Loucy (cell line): ENCODE data around the gene C1orf232.

Source experiments
- H2AFZ ChIP-seq: fragments of 200-600 bp; sonication (generic); 2 replicates; pipeline ENCODE4 v1.6.0; 2016; ENCODE audit warnings: antibody characterized with exemption, mild to moderate bottlenecking, low read length, moderate library complexity
- H3F3A ChIP-seq: fragments of 200-600 bp; 2 replicates; pipeline ENCODE4 v1.6.0; 2016; ENCODE audit warnings: antibody characterized with exemption, low read depth, mild to moderate bottlenecking
- H3K27me3 ChIP-seq: fragments of 200-600 bp; sonication (generic); 2 replicates; pipeline ENCODE4 v1.6.1; 2014; ENCODE audit warnings: low read length, mild to moderate bottlenecking; ENCODE audit not compliant: insufficient read depth, poor library complexity, severe bottlenecking
- H3K36me3 ChIP-seq: fragments of 200-600 bp; sonication (generic); 2 replicates; pipeline ENCODE4 v1.6.1; 2016; ENCODE audit warnings: low read length; ENCODE audit not compliant: insufficient read depth
- H3K4me1 ChIP-seq: fragments of 200-600 bp; sonication (generic); 2 replicates; pipeline ENCODE4 v1.5.1; 2014; ENCODE audit warnings: low read length, mild to moderate bottlenecking; ENCODE audit not compliant: insufficient read depth, poor library complexity, severe bottlenecking
- H3K4me2 ChIP-seq: fragments of 200-600 bp; sonication (generic); 2 replicates; pipeline ENCODE4 v1.6.0; 2014; ENCODE audit warnings: antibody characterized with exemption, low read length, low read depth, mild to moderate bottlenecking; ENCODE audit not compliant: poor library complexity, severe bottlenecking
- H3K4me3 ChIP-seq: fragments of 200-600 bp; sonication (generic); 2 replicates; pipeline ENCODE4 v1.5.1; 2014; ENCODE audit warnings: low read length, mild to moderate bottlenecking, mixed read lengths; ENCODE audit not compliant: poor library complexity, severe bottlenecking
- H3K79me2 ChIP-seq: fragments of 200-600 bp; sonication (generic); 2 replicates; pipeline ENCODE4 v1.6.1; 2014; ENCODE audit warnings: low read length; ENCODE audit not compliant: insufficient read depth
- H3K9ac ChIP-seq: fragments of 200-600 bp; sonication (generic); 2 replicates; pipeline ENCODE4 v1.6.0; 2014; ENCODE audit warnings: mild to moderate bottlenecking, low read depth, low read length, moderate library complexity; ENCODE audit not compliant: poor library complexity, severe bottlenecking
- H3K9me2 ChIP-seq: fragments of 200-600 bp; sonication (generic); replicated peaks from 2 replicates; pipeline ENCODE4 v1.6.1; 2016; ENCODE audit warnings: low read depth, low read length, mixed read lengths
- H3K9me3 ChIP-seq: fragments of 200-600 bp; sonication (generic); 2 replicates; pipeline ENCODE4 v1.6.1; 2014; ENCODE audit warnings: mild to moderate bottlenecking, antibody characterized with exemption, low read length, low read depth; ENCODE audit not compliant: insufficient read depth
- H4K20me1 ChIP-seq: fragments of 200-600 bp; sonication (generic); 2 replicates; pipeline ENCODE4 v1.6.0; 2014; ENCODE audit warnings: antibody characterized with exemption, low read length, mild to moderate bottlenecking; ENCODE audit not compliant: insufficient read depth, poor library complexity, severe bottlenecking
- CTCF ChIP-seq: fragments of 200-600 bp; sonication (generic); conservative IDR thresholded peaks from 2 replicates; pipeline ENCODE4 v1.5.1; 2014; ENCODE audit warnings: mild to moderate bottlenecking, antibody characterized with exemption, low read length
- EZH2phosphoT487 ChIP-seq: fragments of 200-600 bp; IDR thresholded peaks from 2 replicates; pipeline ENCODE4 v1.6.1; 2018; ENCODE audit warnings: antibody characterized with exemption, mild to moderate bottlenecking, moderate library complexity, borderline replicate concordance

The C1orf232 gene

GRCh38 chr1:26166719-26167281 is 2.0 kb downstream of the C1orf232 start:
- no peaks in the 10 kb centered on the region for H3K27me3 ChIP-seq
- H3K4me1 ChIP-seq: peaks cover 20% of the 10 kb centered on the region
- no peak for TF ChIP-seq CTCF
- H2AFZ ChIP-seq: no peak overlapping the region
- no peaks in the 10 kb centered on the region for H3K36me3 ChIP-seq
- H3K9ac ChIP-seq: no peak overlapping the region
- no peak overlapping the region for H3K4me3 ChIP-seq
- no peaks in the 10 kb centered on the region for H4K20me1 ChIP-seq
- no peak overlapping the region for H3K4me2 ChIP-seq
- H3K79me2 ChIP-seq: peaks cover 25% of the 10 kb centered on the region
- H3K9me2 ChIP-seq: no peaks in the 10 kb centered on the region
- no peaks in the 10 kb centered on the region for H3K9me3 ChIP-seq
- H3F3A ChIP-seq: no peaks in the 10 kb centered on the region

GRCh38 chr1:26164861-26165842 is 3.6 kb downstream of the C1orf232 start:
- no peaks in the 10 kb centered on the region for H4K20me1 ChIP-seq
- H3K4me3 ChIP-seq: no peak overlapping the region
- H3F3A ChIP-seq: no peaks in the 10 kb centered on the region
- no peaks in the 10 kb centered on the region for H3K9me3 ChIP-seq
- H2AFZ ChIP-seq: no peak overlapping the region
- peaks cover 22% of the 10 kb centered on the region for H3K4me1 ChIP-seq
- no peaks in the 10 kb centered on the region for H3K9me2 ChIP-seq
- no peak overlapping the region for H3K9ac ChIP-seq
- TF ChIP-seq CTCF (no peak), EZH2phosphoT487 (no peak)
- no peaks in the 10 kb centered on the region for H3K27me3 ChIP-seq
- peaks cover 23% of the 10 kb centered on the region for H3K79me2 ChIP-seq
- no peaks in the 10 kb centered on the region for H3K36me3 ChIP-seq
- no peak overlapping the region for H3K4me2 ChIP-seq

GRCh38 chr1:26164036-26164860 is 4.5 kb downstream of the C1orf232 start:
- Histone ChIP-seq H3K9me2 (no peaks in the 10 kb centered on the region), H3K27me3 (no peaks in the 10 kb centered on the region), H4K20me1 (no peaks in the 10 kb centered on the region)

More at GRCh38 chr1:26164036-26164860, 4.5 kb downstream of the C1orf232 start:
- Histone ChIP-seq H3K36me3 (no peaks in the 10 kb centered on the region), H3K4me1 (peaks cover 27% of the 10 kb centered on the region), H3K79me2 (peaks cover 28% of the 10 kb centered on the region), H3K4me3 (peak overlapping the region; percentile 42), H3K4me2 (peak overlapping the region; percentile 49), H3K9me3 (no peaks in the 10 kb centered on the region), H3F3A (no peaks in the 10 kb centered on the region), H3K9ac (no peak overlapping the region), H2AFZ (no peak overlapping the region)
- TF ChIP-seq EZH2phosphoT487: no peak
- peak; percentile 39; the same call in 1 of the 2 replicates for TF ChIP-seq CTCF
